Coronary artery (tissue), 2 donors: ENCODE measurements around the gene WDR45B.

Experiments
- DNase-seq: peaks from one replicate; pipeline ENCODE4 v3.0.0-alpha.2; 2017; ENCODE audit warnings: low spot score
- H3K27ac ChIP-seq, 2 donors: fragments of 200-600 bp; sonication (generic); one replicate each; pipeline ENCODE4 v1.5.1; 2016 to 2019
- H3K4me3 ChIP-seq: fragments of 200-600 bp; sonication (generic); 2 replicates; pipeline ENCODE4 v1.5.1; 2016; ENCODE audit warnings: mild to moderate bottlenecking, moderate library complexity
- CTCF ChIP-seq: fragments of 200-600 bp; sonication (generic); IDR thresholded peaks from one replicate; pipeline ENCODE4 v1.5.1; 2019; ENCODE audit warnings: antibody characterized with exemption

The WDR45B gene

GRCh38 chr17:82678265-82678891, 30.1 kb upstream of the WDR45B start:
- no peak for DNase-seq
- no peak overlapping the region for H3K4me3 ChIP-seq
- H3K27ac ChIP-seq: no peak overlapping the region
- no peak for TF ChIP-seq CTCF

DNA sequence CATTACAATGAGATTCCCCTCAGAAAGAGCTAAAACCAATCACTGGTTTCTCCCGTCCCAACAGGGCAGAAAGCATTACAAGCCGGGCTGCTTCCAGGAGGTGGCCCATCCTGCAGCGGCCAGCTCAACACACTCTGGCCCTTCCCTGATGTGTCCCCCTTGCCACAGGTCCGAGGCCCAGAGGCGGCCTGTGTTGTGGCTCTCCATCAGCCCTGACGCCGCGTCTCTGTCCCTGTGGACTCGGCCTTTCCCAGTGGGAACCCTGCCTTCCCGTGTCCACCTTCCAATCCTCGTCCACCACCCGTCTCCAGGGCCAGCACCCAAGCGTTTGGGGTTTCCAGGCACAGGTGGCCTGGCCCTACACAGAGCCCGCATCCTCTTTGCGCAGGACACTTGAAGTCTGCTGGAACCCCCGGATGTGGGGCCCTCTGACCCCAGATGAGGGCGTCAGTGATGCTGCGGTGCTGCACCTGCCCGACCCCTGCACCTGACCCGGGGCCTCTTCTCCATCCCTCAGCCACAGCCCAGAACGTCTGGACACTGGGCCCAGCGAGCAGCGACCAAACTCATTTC, 29.2 kb upstream of the WDR45B start:
- no peak overlapping the region for H3K27ac ChIP-seq
- DNase-seq: no peak
- no peak overlapping the region for H3K4me3 ChIP-seq
- TF ChIP-seq CTCF: no peak

DNA sequence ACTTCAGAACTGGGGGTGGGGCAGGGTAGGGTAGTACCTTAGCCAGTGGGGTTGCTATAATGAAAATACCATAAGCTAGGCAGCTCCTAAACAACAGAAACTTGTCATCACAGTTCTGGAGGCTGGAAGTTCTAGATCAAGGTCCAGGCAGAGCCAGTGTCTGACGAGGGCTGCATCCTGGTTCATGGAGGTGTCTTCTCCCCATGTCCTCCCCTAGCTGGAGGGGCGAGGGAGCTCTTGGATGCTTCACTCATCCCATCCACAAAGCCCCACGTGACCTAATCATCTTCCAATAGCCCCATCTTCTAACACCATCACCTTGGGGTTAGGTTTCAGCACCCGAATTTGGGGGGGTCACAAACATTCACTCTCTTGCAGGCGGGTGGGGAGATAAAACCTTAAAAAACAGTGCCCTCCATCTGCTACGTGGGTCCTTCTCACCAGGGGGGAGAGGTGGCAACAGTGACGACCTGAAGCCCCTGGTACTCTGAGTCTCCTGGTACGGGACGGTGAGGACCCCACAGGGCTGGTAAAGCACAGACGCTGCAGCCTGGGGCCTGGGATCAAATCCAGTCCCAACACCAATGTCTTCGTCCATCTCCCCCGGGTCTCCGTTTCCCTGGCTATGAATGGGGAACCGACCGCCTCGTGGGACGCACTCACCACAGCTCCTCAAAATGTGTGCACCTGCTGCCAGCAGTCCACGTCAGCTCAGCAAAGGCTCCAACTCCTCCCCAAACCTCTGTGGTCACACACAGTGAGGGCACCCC, 27.4 kb upstream of the WDR45B start:
- DNase-seq: no peak
- Histone ChIP-seq H3K4me3 (no peak overlapping the region), H3K27ac (no peak overlapping the region)
- no peak for TF ChIP-seq CTCF

GRCh38 chr17:82674656-82675475, 26.6 kb upstream of the WDR45B start:
- Histone ChIP-seq H3K4me3 (no peak overlapping the region), H3K27ac (no peak overlapping the region)
- DNase-seq: no peak
- no peak for TF ChIP-seq CTCF

DNA sequence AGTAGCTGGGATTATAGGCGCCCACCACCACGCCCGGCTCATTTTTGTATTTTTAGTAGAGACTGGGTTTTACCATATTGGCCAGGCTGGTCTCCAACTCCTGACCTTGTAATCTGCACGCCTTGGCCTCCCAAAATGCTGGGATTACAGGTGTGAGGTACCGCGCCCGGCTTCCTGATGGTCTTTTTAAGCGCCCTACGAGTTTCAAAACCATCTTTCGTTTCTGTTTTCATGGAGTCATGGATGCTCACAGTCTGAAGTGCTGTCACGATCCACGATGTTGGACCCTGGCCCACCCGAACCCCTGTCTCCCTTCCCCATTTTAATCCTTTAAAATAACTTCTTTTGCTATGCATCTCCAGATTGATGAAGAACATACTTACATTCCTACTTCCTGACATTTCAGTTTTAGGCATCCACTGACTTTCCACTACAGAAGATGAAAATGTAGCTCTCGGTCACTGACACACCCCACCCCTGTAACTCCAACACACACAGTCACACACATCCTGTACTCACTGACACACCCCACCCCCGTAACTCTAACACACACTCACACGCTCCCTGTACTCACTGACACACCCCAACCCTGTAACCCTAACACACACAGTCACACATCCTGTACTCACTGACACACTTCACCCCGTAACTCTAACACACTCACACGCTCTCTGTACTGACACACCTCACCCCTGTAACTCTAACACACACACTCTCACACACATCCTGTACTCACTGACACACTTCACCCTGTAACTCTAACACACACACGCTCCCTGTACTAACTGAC, 22.6 kb upstream of the WDR45B start:
- Histone ChIP-seq H3K27ac (peak overlapping the region; percentile 64 to 77), H3K4me3 (no peak overlapping the region)
- TF ChIP-seq CTCF: no peak
- DNase-seq: peak; percentile 72

- no peak for TF ChIP-seq CTCF
- no peak overlapping the region for H3K4me3 ChIP-seq
- DNase-seq: no peak
- H3K27ac ChIP-seq: peak overlapping the region in 1 of 2 donors; percentile 4
These were observed 20.4 kb upstream of the WDR45B start for GRCh38 chr17:82668631-82669099.
